ENCODE data around the gene GALNT13. TPM values are rescaled to one million over a fixed set of nuclear protein-coding genes. Genes with fewer than 3 reads are reported as not detected.

GALNT13 gene
- total RNA-seq, 2 donors from 2014 or later: 0.33 to 5.7 TPM

- Histone ChIP-seq H3K4me1 (no peaks in the 10 kb centered on the region), H3K27ac (no peak overlapping the region), H3K4me3 (no peak overlapping the region), H3K36me3 (replicated peaks in 1 of 2; ENCODE audit: insufficient read depth in 1 of 2, low read depth in 2 of 2) (no peaks in the 10 kb centered on the region), H3K27me3 (no peaks in the 10 kb centered on the region), H3K9me3 (no peaks in the 10 kb centered on the region)
- no peak for DNase-seq
- WGBS, 2 donors: 76 to 77% methylated on average over 8 of the region's 8 CpGs
- no peak for ATAC-seq
- intact Hi-C loops (cut with DNase I): no loop called here
- TF ChIP-seq, protein P1, sequence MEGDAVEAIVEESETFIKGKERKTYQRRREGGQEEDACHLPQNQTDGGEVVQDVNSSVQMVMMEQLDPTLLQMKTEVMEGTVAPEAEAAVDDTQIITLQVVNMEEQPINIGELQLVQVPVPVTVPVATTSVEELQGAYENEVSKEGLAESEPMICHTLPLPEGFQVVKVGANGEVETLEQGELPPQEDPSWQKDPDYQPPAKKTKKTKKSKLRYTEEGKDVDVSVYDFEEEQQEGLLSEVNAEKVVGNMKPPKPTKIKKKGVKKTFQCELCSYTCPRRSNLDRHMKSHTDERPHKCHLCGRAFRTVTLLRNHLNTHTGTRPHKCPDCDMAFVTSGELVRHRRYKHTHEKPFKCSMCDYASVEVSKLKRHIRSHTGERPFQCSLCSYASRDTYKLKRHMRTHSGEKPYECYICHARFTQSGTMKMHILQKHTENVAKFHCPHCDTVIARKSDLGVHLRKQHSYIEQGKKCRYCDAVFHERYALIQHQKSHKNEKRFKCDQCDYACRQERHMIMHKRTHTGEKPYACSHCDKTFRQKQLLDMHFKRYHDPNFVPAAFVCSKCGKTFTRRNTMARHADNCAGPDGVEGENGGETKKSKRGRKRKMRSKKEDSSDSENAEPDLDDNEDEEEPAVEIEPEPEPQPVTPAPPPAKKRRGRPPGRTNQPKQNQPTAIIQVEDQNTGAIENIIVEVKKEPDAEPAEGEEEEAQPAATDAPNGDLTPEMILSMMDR (IDR thresholded peaks at IDR 0.05): no peak
- no peak for TF ChIP-seq POLR2A (IDR thresholded peaks at IDR 0.05)
Measured at GRCh38 chr2:154240316-154240715, 368.6 kb downstream of the GALNT13 start.

DNA sequence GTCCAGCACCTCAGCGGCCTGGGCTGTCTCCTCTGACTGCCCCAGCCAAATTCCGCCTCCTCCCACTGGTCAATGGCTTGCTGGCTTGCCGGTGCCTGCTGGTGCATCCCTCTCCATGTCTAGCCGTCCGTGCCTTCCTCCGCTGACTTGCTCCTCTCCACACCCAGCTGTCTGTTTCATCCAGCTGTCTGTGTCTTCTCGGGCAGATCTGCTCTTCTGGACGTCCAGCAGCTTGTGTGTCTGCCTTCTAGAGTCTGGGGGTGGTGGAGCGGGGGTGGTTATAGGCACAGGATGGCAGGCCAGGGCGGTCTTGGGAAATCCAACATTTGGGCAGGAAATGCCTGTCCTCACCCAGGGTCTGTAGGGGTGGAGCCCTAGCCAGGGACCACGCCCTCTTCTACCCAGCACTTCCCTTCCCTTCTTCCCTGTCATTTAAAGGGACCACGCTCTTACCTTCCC, 369.2 kb downstream of the GALNT13 start:
- Histone ChIP-seq H3K9me3 (no peaks in the 10 kb centered on the region), H3K36me3 (replicated peaks in 1 of 2; ENCODE audit: insufficient read depth in 1 of 2, low read depth in 2 of 2) (no peaks in the 10 kb centered on the region), H3K27ac (no peak overlapping the region), H3K27me3 (no peaks in the 10 kb centered on the region), H3K4me3 (no peak overlapping the region), H3K4me1 (no peaks in the 10 kb centered on the region)
- no peak for ATAC-seq
- intact Hi-C loops (cut with DNase I): no loop called here
- TF ChIP-seq, protein P1 (IDR thresholded peaks at IDR 0.05): no peak
- TF ChIP-seq POLR2A (IDR thresholded peaks at IDR 0.05): no peak
- no peak for DNase-seq
- WGBS, 2 donors: 64% methylated on average over 12 of the region's 12 CpGs

GRCh38 chr2:154242687-154243086, 371.0 kb downstream of the GALNT13 start:
- Histone ChIP-seq H3K4me3 (no peak overlapping the region), H3K9me3 (no peaks in the 10 kb centered on the region), H3K27ac (no peak overlapping the region), H3K27me3 (no peaks in the 10 kb centered on the region), H3K36me3 (replicated peaks in 1 of 2; ENCODE audit: insufficient read depth in 1 of 2, low read depth in 2 of 2) (no peaks in the 10 kb centered on the region), H3K4me1 (no peaks in the 10 kb centered on the region)
- ATAC-seq (no peak), DNase-seq (no peak)
- intact Hi-C loops (cut with DNase I): no loop called here
- WGBS, 2 donors: 55 to 67% methylated on average over 7 of the region's 7 CpGs
- TF ChIP-seq, protein P1 (IDR thresholded peaks at IDR 0.05): no peak
- no peak for TF ChIP-seq POLR2A (IDR thresholded peaks at IDR 0.05)

DNA sequence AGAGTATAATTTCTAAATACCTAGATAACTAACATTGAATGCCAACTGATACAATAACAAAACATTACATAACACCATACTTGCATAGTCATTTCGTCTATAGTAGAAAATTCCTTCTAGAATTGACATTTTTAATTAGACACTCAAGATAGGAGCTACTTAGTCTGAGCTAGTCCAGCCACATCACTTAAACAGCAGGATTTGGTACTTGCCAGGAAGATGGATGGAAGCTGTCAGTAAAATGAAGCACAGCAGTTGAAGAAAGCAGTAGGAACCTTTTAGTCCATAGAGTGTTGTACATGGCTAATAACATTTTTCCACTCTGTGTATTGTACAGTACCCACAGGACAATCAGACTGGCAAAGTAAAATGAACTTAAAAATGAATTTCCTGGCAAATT, 372.0 kb downstream of the GALNT13 start:
- Histone ChIP-seq H3K27me3 (no peaks in the 10 kb centered on the region), H3K36me3 (replicated peaks in 1 of 2; ENCODE audit: insufficient read depth in 1 of 2, low read depth in 2 of 2) (no peaks in the 10 kb centered on the region), H3K4me1 (no peaks in the 10 kb centered on the region), H3K4me3 (no peak overlapping the region), H3K27ac (no peak overlapping the region), H3K9me3 (no peaks in the 10 kb centered on the region)
- 9 to 29% methylated on average over 1 of the region's 1 CpG for WGBS, 2 donors
- ATAC-seq (no peak), DNase-seq (no peak)
- intact Hi-C loops (cut with DNase I): no loop called here
- TF ChIP-seq, protein P1 (IDR thresholded peaks at IDR 0.05): no peak
- TF ChIP-seq POLR2A (IDR thresholded peaks at IDR 0.05): no peak

- Histone ChIP-seq H3K27ac (no peak overlapping the region), H3K4me1 (no peaks in the 10 kb centered on the region), H3K4me3 (no peak overlapping the region), H3K9me3 (no peaks in the 10 kb centered on the region), H3K27me3 (no peaks in the 10 kb centered on the region), H3K36me3 (replicated peaks in 1 of 2; ENCODE audit: insufficient read depth in 1 of 2, low read depth in 2 of 2) (no peaks in the 10 kb centered on the region)
- 67 to 70% methylated on average over 3 of the region's 3 CpGs for WGBS, 2 donors
- intact Hi-C loops (cut with DNase I): no loop called here
- DNase-seq (no peak), ATAC-seq (no peak)
- TF ChIP-seq, protein P1 (IDR thresholded peaks at IDR 0.05): no peak
- TF ChIP-seq POLR2A (IDR thresholded peaks at IDR 0.05): no peak
Measured at GRCh38 chr2:154244932-154245331, 373.2 kb downstream of the GALNT13 start.
